CD14-positive monocyte (primary cell): ENCODE measurements around the gene EEIG2. TPM values are rescaled to one million over a fixed set of nuclear protein-coding genes. Genes with fewer than 3 reads are reported as not detected.
A peak's percentile ranks its signal among the peaks of the same experiment; 100 is the strongest.

Experiments used
- DNase-seq, 3 donors: peaks; one replicate each; pipeline ENCODE4 v3.0.0-alpha.2; 2011 to 2022
- H2AFZ ChIP-seq: 2 replicates; pipeline ENCODE4 v1.6.0; 2012; ENCODE audit warnings: mild to moderate bottlenecking, low read depth, low read length, inconsistent platforms; ENCODE audit not compliant: insufficient read depth, poor library complexity, severe bottlenecking
- H3K27ac ChIP-seq, 2 donors: 1 replicate in 1 of 2; 2 replicates in 1 of 2; pipeline ENCODE4 v1.5.1; 2012 to 2013; ENCODE audit warnings: low read length in 2 of 2, control low read depth in 1 of 2, inconsistent platforms in 1 of 2, low read depth in 1 of 2, mild to moderate bottlenecking in 1 of 2
- H3K27me3 ChIP-seq, 2 donors: one replicate each; pipeline versions ENCODE4 v1.6.0 to v1.6.1; 2011 to 2013; ENCODE audit warnings: low read length in 2 of 2; ENCODE audit not compliant: control insufficient read depth in 2 of 2, insufficient read depth in 2 of 2
- H3K36me3 ChIP-seq, 2 donors: replicated peaks in 1 of 2; 1 replicate in 1 of 2; 2 replicates in 1 of 2; pipeline versions ENCODE4 v1.5.1 to v1.6.1; 2012 to 2013; ENCODE audit warnings: low read length in 2 of 2, control low read depth in 1 of 2, inconsistent platforms in 1 of 2, mild to moderate bottlenecking in 1 of 2; ENCODE audit not compliant: insufficient read depth in 2 of 2, control insufficient read depth in 1 of 2
- H3K4me1 ChIP-seq, 2 donors: 1 replicate in 1 of 2; 2 replicates in 1 of 2; pipeline versions ENCODE4 v1.5.1 to v1.6.1; 2012 to 2013; ENCODE audit warnings: low read length in 2 of 2, control low read depth in 1 of 2, inconsistent platforms in 1 of 2, mild to moderate bottlenecking in 1 of 2, moderate library complexity in 1 of 2; ENCODE audit not compliant: insufficient read depth in 2 of 2, control insufficient read depth in 1 of 2
- H3K4me2 ChIP-seq: replicated peaks from 2 replicates; pipeline ENCODE3; 2012; ENCODE audit warnings: low read length, moderate library complexity, mild to moderate bottlenecking; ENCODE audit not compliant: poor library complexity, severe bottlenecking; ENCODE audit errors: extremely low read depth
- H3K4me3 ChIP-seq, 3 experiments: fragments of 200-600 bp in 1 of 3; sonication (generic) in 1 of 3; replicated peaks in 1 of 3; 1 replicate in 2 of 3; 2 replicates in 1 of 3; pipeline ENCODE4 v1.5.1; 2011 to 2013; ENCODE audit warnings: low read length in 3 of 3, mild to moderate bottlenecking in 3 of 3, control low read depth in 2 of 3, low read depth in 2 of 3, inconsistent platforms in 1 of 3, moderate library complexity in 1 of 3
- H3K79me2 ChIP-seq: 2 replicates; pipeline ENCODE4 v1.6.0; 2012; ENCODE audit warnings: mild to moderate bottlenecking, control low read depth, inconsistent platforms, low read length, moderate library complexity; ENCODE audit not compliant: insufficient read depth
- H3K9ac ChIP-seq: 2 replicates; pipeline ENCODE4 v1.6.0; 2017; ENCODE audit warnings: low read length, mild to moderate bottlenecking; ENCODE audit not compliant: insufficient read depth, poor library complexity, severe bottlenecking
- H3K9me3 ChIP-seq, 2 donors: replicated peaks in 1 of 2; 1 replicate in 1 of 2; 2 replicates in 1 of 2; pipeline versions ENCODE4 v1.5.1 to v1.6.1; 2012 to 2013; ENCODE audit warnings: low read length in 2 of 2, control low read depth in 1 of 2; ENCODE audit not compliant: control insufficient read depth in 1 of 2, insufficient read depth in 1 of 2
- H4K20me1 ChIP-seq: 2 replicates; pipeline ENCODE4 v1.6.0; 2012; ENCODE audit warnings: mild to moderate bottlenecking, low read length, control low read depth, moderate library complexity; ENCODE audit not compliant: insufficient read depth
- H3K27ac Mint-ChIP-seq, 7 donors: one replicate each; pipeline ENCODE4 v1.8.0; 2020; ENCODE audit warnings: mild to moderate bottlenecking in 7 of 7, mixed read lengths in 7 of 7, moderate library complexity in 6 of 7, inconsistent platforms in 2 of 7
- H3K27me3 Mint-ChIP-seq, 3 donors: one replicate each; pipeline ENCODE4 v1.8.0; 2021 to 2022; ENCODE audit warnings: low read depth in 3 of 3, mild to moderate bottlenecking in 3 of 3, mixed read lengths in 3 of 3, moderate library complexity in 3 of 3, inconsistent platforms in 1 of 3
- H3K36me3 Mint-ChIP-seq, 2 donors: one replicate each; pipeline ENCODE4 v1.8.0; 2020; ENCODE audit warnings: mixed read lengths in 2 of 2, inconsistent platforms in 1 of 2, mild to moderate bottlenecking in 1 of 2
- H3K4me1 Mint-ChIP-seq: one replicate; pipeline ENCODE4 v1.8.0; 2020; ENCODE audit warnings: mild to moderate bottlenecking, mixed read lengths
- H3K4me3 Mint-ChIP-seq, 2 donors: one replicate each; pipeline ENCODE4 v1.8.0; 2020; ENCODE audit warnings: mild to moderate bottlenecking in 2 of 2, mixed read lengths in 2 of 2, moderate library complexity in 1 of 2
- H3K9me3 Mint-ChIP-seq, 7 donors: one replicate each; pipeline ENCODE4 v1.8.0; 2020 to 2022; ENCODE audit warnings: mixed read lengths in 7 of 7, mild to moderate bottlenecking in 6 of 7, moderate library complexity in 6 of 7, inconsistent platforms in 2 of 7
- WGBS: methylation state at CpG from one replicate; pipeline ENCODE4 v1.1.5; 2013; ENCODE audit warnings: missing lambda C conversion rate; ENCODE audit not compliant: insufficient coverage; 5-methylcytosine and 5-hydroxymethylcytosine counted together
- intact Hi-C, 2 donors: fragments of 100-400 bp; cut with micrococcal nuclease; formaldehyde crosslinking; loops; one replicate each; pipeline versions ENCODE4 v1.15.0 to v1.15.1; 2023
- polyA plus RNA-seq, 3 donors: library from polyadenylated mRNA; depleted of rRNA in 1 of 3; unstranded in 2 of 3; stranded (reverse) in 1 of 3; fragments of 300-500 nt in 2 of 3; fragments of >200 nt in 1 of 3; fragmentation: Illumina TruSeq in 2 of 3; gene quantifications; 1 replicate in 2 of 3; 2 replicates in 1 of 3; pipeline ENCODE4 v1.2.3, GENCODE V29; 2012 to 2021
- TF ChIP-seq, protein P1 (sequence below): fragments of 200-600 bp; IDR thresholded peaks from one replicate; pipeline ENCODE4 v1.8.0; 2022; ENCODE audit warnings: antibody characterized with exemption, mild to moderate bottlenecking

The EEIG2 gene
- polyA plus RNA-seq, 3 donors, result 1.4 to 8.4 (median 4.3) TPM

DNA sequence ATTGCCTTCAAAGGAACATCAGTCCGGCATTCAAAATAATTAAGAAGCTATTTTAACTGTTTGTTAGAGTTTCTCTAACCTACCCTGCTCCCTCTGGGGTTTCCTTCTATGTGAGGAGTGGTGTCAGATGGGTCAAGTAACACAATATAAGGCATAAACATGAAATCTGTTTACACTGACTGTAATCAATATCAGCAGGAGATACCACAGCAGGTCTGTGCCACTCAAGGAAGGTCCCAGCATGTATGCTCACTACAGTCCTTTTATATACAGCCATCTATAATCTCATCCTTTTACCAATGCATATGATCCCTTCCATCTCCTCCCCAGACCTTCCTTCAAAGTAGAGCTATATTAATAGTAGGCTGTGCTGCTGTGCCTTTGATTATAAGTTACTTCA lies 25.4 kb downstream of the EEIG2 start:
- Histone ChIP-seq H3K4me1 (peaks cover 38 to 49% of the 10 kb centered on the region in 2 donors), H3K27ac (peak overlapping the region in 1 of 2 donors; percentile 66), H3K4me2 (peak overlapping the region; percentile 45), H2AFZ (no peak overlapping the region), H3K9ac (no peak overlapping the region), H4K20me1 (peaks cover 11% of the 10 kb centered on the region), H3K79me2 (peaks cover 92% of the 10 kb centered on the region), H3K4me3 (peak overlapping the region in 1 of 3 experiments; percentile 13), H3K36me3 (no peaks in the 10 kb centered on the region), H3K27me3 (no peaks in the 10 kb centered on the region), H3K9me3 (no peaks in the 10 kb centered on the region)
- Mint-ChIP-seq H3K27me3 (peaks cover 0 to 2% (median 0%) of the 10 kb centered on the region in 3 donors), H3K27ac (peak overlapping the region; percentile 77 to 95 (median 93)), H3K4me1 (peaks cover 56% of the 10 kb centered on the region), H3K9me3 (peaks cover 0 to 10% (median 3%) of the 10 kb centered on the region in 7 donors), H3K36me3 (peaks cover 16 to 17% of the 10 kb centered on the region in 2 donors), H3K4me3 (no peak overlapping the region)
- no peak for DNase-seq
- WGBS, result no CpG with 5 or more reads among the region's 1 CpG
- intact Hi-C loops, result no loop called here
- TF ChIP-seq, protein P1, sequence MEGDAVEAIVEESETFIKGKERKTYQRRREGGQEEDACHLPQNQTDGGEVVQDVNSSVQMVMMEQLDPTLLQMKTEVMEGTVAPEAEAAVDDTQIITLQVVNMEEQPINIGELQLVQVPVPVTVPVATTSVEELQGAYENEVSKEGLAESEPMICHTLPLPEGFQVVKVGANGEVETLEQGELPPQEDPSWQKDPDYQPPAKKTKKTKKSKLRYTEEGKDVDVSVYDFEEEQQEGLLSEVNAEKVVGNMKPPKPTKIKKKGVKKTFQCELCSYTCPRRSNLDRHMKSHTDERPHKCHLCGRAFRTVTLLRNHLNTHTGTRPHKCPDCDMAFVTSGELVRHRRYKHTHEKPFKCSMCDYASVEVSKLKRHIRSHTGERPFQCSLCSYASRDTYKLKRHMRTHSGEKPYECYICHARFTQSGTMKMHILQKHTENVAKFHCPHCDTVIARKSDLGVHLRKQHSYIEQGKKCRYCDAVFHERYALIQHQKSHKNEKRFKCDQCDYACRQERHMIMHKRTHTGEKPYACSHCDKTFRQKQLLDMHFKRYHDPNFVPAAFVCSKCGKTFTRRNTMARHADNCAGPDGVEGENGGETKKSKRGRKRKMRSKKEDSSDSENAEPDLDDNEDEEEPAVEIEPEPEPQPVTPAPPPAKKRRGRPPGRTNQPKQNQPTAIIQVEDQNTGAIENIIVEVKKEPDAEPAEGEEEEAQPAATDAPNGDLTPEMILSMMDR, result no peak

DNA sequence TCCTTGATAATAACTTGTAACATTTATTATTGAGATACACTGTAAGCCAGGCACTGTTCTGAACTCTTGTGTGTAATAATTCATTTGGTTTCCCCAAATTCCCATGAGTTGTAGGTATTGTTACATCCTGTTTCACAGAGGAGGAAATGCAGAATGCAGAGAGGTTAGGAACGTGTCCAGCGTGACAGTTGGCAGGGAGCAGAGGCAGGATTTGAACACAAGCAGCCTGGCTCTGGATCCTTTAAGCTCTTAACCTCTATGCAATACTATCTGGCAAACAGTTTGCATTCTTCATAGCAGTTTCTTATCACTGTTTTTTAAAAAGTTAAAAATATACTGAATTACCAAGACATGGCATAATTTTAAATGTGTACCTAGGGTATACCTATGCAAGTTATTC lies 30.5 kb downstream of the EEIG2 start:
- DNase-seq, result peak in 2 of 3 donors; percentile 64 to 70
- peaks cover 0 to 6% (median 2%) of the 10 kb centered on the region in 3 donors for H3K27me3 Mint-ChIP-seq
- Histone ChIP-seq H3K4me2 (peak overlapping the region; percentile 9), H3K4me1 (peaks cover 45 to 54% of the 10 kb centered on the region in 2 donors), H3K79me2 (peaks cover 78% of the 10 kb centered on the region), H3K9me3 (no peaks in the 10 kb centered on the region), H3K9ac (peak overlapping the region; percentile 22), H3K36me3 (no peaks in the 10 kb centered on the region), H3K27me3 (no peaks in the 10 kb centered on the region), H3K4me3 (peak overlapping the region in 1 of 3 experiments; percentile 13), H4K20me1 (peaks cover 20% of the 10 kb centered on the region), H2AFZ (no peak overlapping the region), H3K27ac (peak overlapping the region in 1 of 2 donors; percentile 88)
- H3K4me1 Mint-ChIP-seq, result peaks cover 58% of the 10 kb centered on the region
- peaks cover 21 to 35% of the 10 kb centered on the region in 2 donors for H3K36me3 Mint-ChIP-seq
- peak overlapping the region in 1 of 2 donors; percentile 30 for H3K4me3 Mint-ChIP-seq
- intact Hi-C loops, result loop anchor here in 1 of 2 donors (5.0 kb wide), 2 partner anchors 33 to 102 kb away; partner anchors contain the start of gene PRPF38B
- no CpG with 5 or more reads among the region's 2 CpGs for WGBS
- peak overlapping the region; percentile 72 to 96 (median 93) for H3K27ac Mint-ChIP-seq
- TF ChIP-seq, protein P1, result no peak
- peaks cover 0 to 2% (median 0%) of the 10 kb centered on the region in 7 donors for H3K9me3 Mint-ChIP-seq
